ENCODE measurements around the gene TCEA2. TPM values are rescaled to one million over a fixed set of nuclear protein-coding genes. Genes with fewer than 3 reads are reported as not detected.
"Not testable (repeated sequence)": the region's sequence is repeated elsewhere in the genome, so short reads cannot be mapped to it uniquely, and the experiment has no call there.

Gene TCEA2
- total and polyA plus RNA-seq, 4 experiments from 2014 or later, result 24.6 to 45.9 (median 35.6) TPM

- intact Hi-C loops (cut with micrococcal nuclease), result no loop called here
- no peaks in the 10 kb centered on the region for H3K27me3 Mint-ChIP-seq
- H3K4me1 Mint-ChIP-seq, result no peaks in the 10 kb centered on the region
- H3K4me3 Mint-ChIP-seq, result no peak overlapping the region
- no peak for DNase-seq
- H3K27ac Mint-ChIP-seq, result peak overlapping the region in 1 of 7 donors; percentile 62
- Histone ChIP-seq H3K27ac (ENCODE audit: low read depth, low read length) (no peak overlapping the region), H3K4me1 (ENCODE audit: insufficient read depth, low read length) (no peaks in the 10 kb centered on the region), H3K36me3 (ENCODE audit: insufficient read depth, low read length) (no peaks in the 10 kb centered on the region), H3K27me3 (ENCODE audit: insufficient read depth, low read length) (no peaks in the 10 kb centered on the region), H3K4me3 (ENCODE audit: low read length in 2 of 2) (no peak overlapping the region), H3K9me3 (ENCODE audit: control insufficient read depth in 1 of 2, low read length in 2 of 2) (no peaks in the 10 kb centered on the region)
- CTCF ChIA-PET (ENCODE audit: partially characterized antibody), result no interaction called here
- no peaks in the 10 kb centered on the region for H3K9me3 Mint-ChIP-seq
- H3K36me3 Mint-ChIP-seq, result no peaks in the 10 kb centered on the region
- POLR2A ChIA-PET (ENCODE audit: partially characterized antibody), result no interaction called here
Observed at GRCh38 chr20:64114356-64114971, 51.5 kb downstream of the TCEA2 start.

GRCh38 chr20:64115171-64115911 lies 52.3 kb downstream of the TCEA2 start:
- POLR2A ChIA-PET (ENCODE audit: partially characterized antibody), result no interaction called here
- no peaks in the 10 kb centered on the region for H3K27me3 Mint-ChIP-seq
- peaks cover 0 to 6% (median 0%) of the 10 kb centered on the region in 8 donors for H3K9me3 Mint-ChIP-seq
- no peak overlapping the region for H3K27ac Mint-ChIP-seq
- Histone ChIP-seq H3K27ac (ENCODE audit: low read depth, low read length) (no peak overlapping the region), H3K4me1 (ENCODE audit: insufficient read depth, low read length) (peaks cover 8% of the 10 kb centered on the region), H3K27me3 (ENCODE audit: insufficient read depth, low read length) (no peaks in the 10 kb centered on the region), H3K36me3 (ENCODE audit: insufficient read depth, low read length) (no peaks in the 10 kb centered on the region), H3K4me3 (ENCODE audit: low read length in 2 of 2) (no peak overlapping the region), H3K9me3 (ENCODE audit: control insufficient read depth in 1 of 2, low read length in 2 of 2) (no peaks in the 10 kb centered on the region)
- no peaks in the 10 kb centered on the region for H3K36me3 Mint-ChIP-seq
- H3K4me3 Mint-ChIP-seq, result no peak overlapping the region
- no peak for DNase-seq
- intact Hi-C loops (cut with micrococcal nuclease), result no loop called here
- H3K4me1 Mint-ChIP-seq, result peaks cover 3 to 7% (median 5%) of the 10 kb centered on the region in 4 donors
- CTCF ChIA-PET (ENCODE audit: partially characterized antibody), result interaction anchor here (1.5 kb wide), 1 partner anchor 77 kb away, joined by 3 read pairs; no protein-coding TSS in a partner anchor

GRCh38 chr20:64116016-64116415 lies 53.0 kb downstream of the TCEA2 start:
- Histone ChIP-seq H3K36me3 (ENCODE audit: insufficient read depth, low read length) (no peaks in the 10 kb centered on the region), H3K4me3 (ENCODE audit: low read length in 2 of 2) (no peak overlapping the region), H3K27ac (ENCODE audit: low read depth, low read length) (no peak overlapping the region), H3K9me3 (ENCODE audit: control insufficient read depth in 1 of 2, low read length in 2 of 2) (no peaks in the 10 kb centered on the region), H3K27me3 (ENCODE audit: insufficient read depth, low read length) (peaks cover under 1% of the 10 kb centered on the region), H3K4me1 (ENCODE audit: insufficient read depth, low read length) (peaks cover 11% of the 10 kb centered on the region)
- ChIA-PET POLR2A (ENCODE audit: partially characterized antibody) (no interaction called here), CTCF (ENCODE audit: partially characterized antibody) (interaction anchor here (1.5 kb wide), 1 partner anchor 78 kb away, joined by 3 read pairs; no protein-coding TSS in a partner anchor)
- no peak for DNase-seq
- H3K9me3 Mint-ChIP-seq, result peaks cover 0 to 6% (median 0%) of the 10 kb centered on the region in 8 donors
- intact Hi-C loops (cut with micrococcal nuclease), result no loop called here
- no peaks in the 10 kb centered on the region for H3K36me3 Mint-ChIP-seq
- peaks cover 3 to 10% (median 7%) of the 10 kb centered on the region in 4 donors for H3K4me1 Mint-ChIP-seq
- peak overlapping the region in 1 of 7 donors; percentile 17 for H3K27ac Mint-ChIP-seq
- H3K27me3 Mint-ChIP-seq, result peaks cover 0 to 2% of the 10 kb centered on the region in 2 donors
- H3K4me3 Mint-ChIP-seq, result no peak overlapping the region

GRCh38 chr20:64116541-64117431 lies 53.8 kb downstream of the TCEA2 start:
- Histone ChIP-seq H3K9me3 (ENCODE audit: control insufficient read depth in 1 of 2, low read length in 2 of 2) (no peaks in the 10 kb centered on the region), H3K4me1 (ENCODE audit: insufficient read depth, low read length) (peaks cover 11% of the 10 kb centered on the region), H3K4me3 (ENCODE audit: low read length in 2 of 2) (no peak overlapping the region), H3K27me3 (ENCODE audit: insufficient read depth, low read length) (peaks cover 8% of the 10 kb centered on the region), H3K36me3 (ENCODE audit: insufficient read depth, low read length) (no peaks in the 10 kb centered on the region), H3K27ac (ENCODE audit: low read depth, low read length) (no peak overlapping the region)
- intact Hi-C loops (cut with micrococcal nuclease), result no loop called here
- H3K4me1 Mint-ChIP-seq, result peaks cover 3 to 10% (median 7%) of the 10 kb centered on the region in 4 donors
- H3K4me3 Mint-ChIP-seq, result no peak overlapping the region
- ChIA-PET POLR2A (ENCODE audit: partially characterized antibody) (no interaction called here), CTCF (ENCODE audit: partially characterized antibody) (interaction anchor here (1.5 kb wide), 1 partner anchor 78 kb away, joined by 3 read pairs; no protein-coding TSS in a partner anchor)
- DNase-seq, result no peak
- H3K27me3 Mint-ChIP-seq, result peaks cover 4 to 5% of the 10 kb centered on the region in 2 donors
- H3K36me3 Mint-ChIP-seq, result no peaks in the 10 kb centered on the region
- H3K9me3 Mint-ChIP-seq, result peaks cover 0 to 6% (median 0%) of the 10 kb centered on the region in 8 donors
- no peak overlapping the region for H3K27ac Mint-ChIP-seq

GRCh38 chr20:64117432-64117777 lies 54.4 kb downstream of the TCEA2 start:
- CTCF ChIA-PET (ENCODE audit: partially characterized antibody), result interaction anchor here (0.6 to 1.0 kb wide), 2 partner anchors 33 to 137 kb away, joined by 3 to 4 read pairs; partner anchors contain the start of genes LKAAEAR1 and PRPF6
- H3K27ac ChIP-seq (ENCODE audit: low read depth, low read length); H3K27ac Mint-ChIP-seq; H3K9me3 Mint-ChIP-seq; H3K36me3 Mint-ChIP-seq; DNase-seq; H3K36me3 ChIP-seq (ENCODE audit: insufficient read depth, low read length); H3K4me3 Mint-ChIP-seq; POLR2A ChIA-PET (ENCODE audit: partially characterized antibody); H3K9me3 ChIP-seq (ENCODE audit: control insufficient read depth in 1 of 2, low read length in 2 of 2); intact Hi-C loops (cut with micrococcal nuclease); H3K4me3 ChIP-seq (ENCODE audit: low read length in 2 of 2); H3K4me1 Mint-ChIP-seq; H3K27me3 Mint-ChIP-seq: not testable (repeated sequence)
- H3K4me1 ChIP-seq (ENCODE audit: insufficient read depth, low read length), result peaks cover 11% of the 10 kb centered on the region
- H3K27me3 ChIP-seq (ENCODE audit: insufficient read depth, low read length), result peaks cover 10% of the 10 kb centered on the region

- H3K36me3 Mint-ChIP-seq, result no peaks in the 10 kb centered on the region
- H3K27ac Mint-ChIP-seq, result peak overlapping the region in 1 of 7 donors; percentile 79
- DNase-seq, result no peak
- Histone ChIP-seq H3K27me3 (ENCODE audit: insufficient read depth, low read length) (peaks cover 10% of the 10 kb centered on the region), H3K9me3 (ENCODE audit: control insufficient read depth in 1 of 2, low read length in 2 of 2) (no peaks in the 10 kb centered on the region), H3K4me1 (ENCODE audit: insufficient read depth, low read length) (peaks cover 11% of the 10 kb centered on the region), H3K4me3 (ENCODE audit: low read length in 2 of 2) (no peak overlapping the region), H3K27ac (ENCODE audit: low read depth, low read length) (no peak overlapping the region), H3K36me3 (ENCODE audit: insufficient read depth, low read length) (no peaks in the 10 kb centered on the region)
- intact Hi-C loops (cut with micrococcal nuclease), result no loop called here
- peak overlapping the region in 1 of 8 donors; percentile 31 for H3K4me3 Mint-ChIP-seq
- ChIA-PET POLR2A (ENCODE audit: partially characterized antibody) (interaction anchor here (3.3 to 3.4 kb wide), 2 partner anchors 36 to 80 kb away, joined by 13 to 26 read pairs; partner anchors contain the start of gene LKAAEAR1), CTCF (ENCODE audit: partially characterized antibody) (interaction anchor here (0.7 to 4.5 kb wide), 9 partner anchors 8 to 895 kb away, joined by 3 to 73 read pairs (median 6); partner anchors contain the start of genes LKAAEAR1, OPRL1, PRPF6 and SAMD10)
- peaks cover 3 to 10% (median 7%) of the 10 kb centered on the region in 4 donors for H3K4me1 Mint-ChIP-seq
- peaks cover 0 to 6% (median 0%) of the 10 kb centered on the region in 8 donors for H3K9me3 Mint-ChIP-seq
- peaks cover 5 to 7% of the 10 kb centered on the region in 2 donors for H3K27me3 Mint-ChIP-seq
Observed at GRCh38 chr20:64119301-64119680, 56.3 kb downstream of the TCEA2 start.
